K562 (cell line): ENCODE results near the gene HOXB6. TPM values are rescaled to one million over a fixed set of nuclear protein-coding genes. Genes with fewer than 3 reads are reported as not detected.

Experiments used
- ATF7 ChIP-seq: fragments of 450-650 bp; IDR thresholded peaks from 2 replicates; pipeline ENCODE4 v1.7.1; 2014; ENCODE audit warnings: mild to moderate bottlenecking, moderate library complexity
- BCLAF1 ChIP-seq, 2 experiments: fragments of 450-650 bp in 1 of 2; IDR thresholded peaks; 2 replicates each; pipeline ENCODE4 v1.6.1; 2011 to 2017; ENCODE audit warnings: low read depth in 2 of 2, antibody characterized with exemption in 1 of 2, borderline replicate concordance in 1 of 2, low read length in 1 of 2, mild to moderate bottlenecking in 1 of 2, mixed read lengths in 1 of 2; ENCODE audit not compliant: control insufficient read depth in 1 of 2
- E2F8 ChIP-seq: fragments of 450-650 bp; IDR thresholded peaks from 2 replicates; pipeline ENCODE4 v1.7.1; 2018; ENCODE audit warnings: mild to moderate bottlenecking, low read depth; ENCODE audit not compliant: partially characterized antibody
- ESRRB ChIP-seq: fragments of 250-450 bp; sonication (Bioruptor Pico); IDR thresholded peaks from 2 replicates; pipeline ENCODE4 v1.5.0; 2020; ENCODE audit warnings: mild to moderate bottlenecking, moderate library complexity, borderline replicate concordance
- ETV1 ChIP-seq: fragments of 450-650 bp; conservative IDR thresholded peaks from 2 replicates; pipeline ENCODE4 v1.6.1; 2016; ENCODE audit warnings: missing genetic modification characterization, control low read depth, low read depth, missing compliant biosample characterization
- FOXP4 ChIP-seq: sonication (generic); formaldehyde crosslinking; IDR thresholded peaks from 2 replicates; pipeline ENCODE4 v1.8.0; 2022; ENCODE audit warnings: mild to moderate bottlenecking, missing genetic modification reagents, borderline replicate concordance
- IRF9 ChIP-seq: fragments of 450-650 bp; IDR thresholded peaks from 2 replicates; pipeline ENCODE4 v1.6.1; 2016; ENCODE audit warnings: missing biosample characterization, missing genetic modification characterization
- KDM5B ChIP-seq: fragments of 200-600 bp; sonication (generic); IDR thresholded peaks from 2 replicates; pipeline ENCODE4 v1.6.1; 2012; ENCODE audit warnings: low read depth, mild to moderate bottlenecking, moderate library complexity, low read length, control low read depth, inconsistent platforms; ENCODE audit not compliant: insufficient replicate concordance
- MEF2A ChIP-seq: IDR thresholded peaks from 2 replicates; pipeline ENCODE4 v1.6.1; 2011; ENCODE audit warnings: low read depth, mild to moderate bottlenecking, low read length, moderate library complexity; ENCODE audit not compliant: control insufficient read depth
- PKNOX1 ChIP-seq: fragments of 450-650 bp; IDR thresholded peaks from 2 replicates; pipeline ENCODE4 v1.6.1; 2016
- PTTG1 ChIP-seq: fragments of 450-650 bp; IDR thresholded peaks from 2 replicates; pipeline ENCODE4 v1.6.1; 2016; ENCODE audit warnings: low read depth, mild to moderate bottlenecking, missing genetic modification characterization, missing compliant biosample characterization
- TCF7L2 ChIP-seq: fragments of 150-350 bp; IDR thresholded peaks from 2 replicates; pipeline ENCODE4 v1.6.1; 2016; ENCODE audit warnings: low read depth, mild to moderate bottlenecking, low read length, moderate library complexity
- ZBTB7A ChIP-seq: IDR thresholded peaks from 2 replicates; pipeline ENCODE4 v1.6.1; 2011; ENCODE audit warnings: low read depth, mild to moderate bottlenecking, low read length, moderate library complexity, borderline replicate concordance; ENCODE audit not compliant: control insufficient read depth
- ZEB2 ChIP-seq: fragments of 450-650 bp; IDR thresholded peaks from 2 replicates; pipeline ENCODE4 v1.6.1; 2016
- ZNF444 ChIP-seq: fragments of 250-450 bp; sonication (Bioruptor Pico); IDR thresholded peaks from 2 replicates; pipeline ENCODE4 v1.4.0; 2020; ENCODE audit warnings: mild to moderate bottlenecking, moderate library complexity
- polyA plus RNA-seq, 8 experiments: library from polyadenylated mRNA; depleted of rRNA in 4 of 8; stranded (reverse) in 5 of 8; unstranded in 3 of 8; fragments of >200 nt; fragmentation: Nextera tagmentation in 2 of 8; fragmentation: Illumina TruSeq in 1 of 8; extraction: Ambion mirVana in 2 of 8; extraction: Trizol in 1 of 8; gene quantifications; 2 replicates each; pipeline versions ENCODE4 v1.2.1 to v1.2.3, GENCODE V29; 2011 to 2014; ENCODE audit warnings: inconsistent platforms in 1 of 8, missing spikeins in 1 of 8
- total RNA-seq, 7 experiments: library from RNA; depleted of rRNA in 6 of 7; stranded (reverse); fragments of >200 nt in 6 of 7; fragmentation: Illumina TruSeq in 2 of 7; extraction: Trizol in 2 of 7; gene quantifications; 2 replicates each; pipeline versions ENCODE4 v1.2.1 to v1.2.3, GENCODE V29; 2011 to 2021; ENCODE audit warnings: low replicate concordance in 1 of 7

HOXB6 gene
- total and polyA plus RNA-seq, 9 of the 15 experiments (the other 6 are each of a cell fraction or from before 2014, with no cell fraction given): 1.2 to 14.8 (median 4.9) TPM

- no peak for TF ChIP-seq FOXP4 (CRISPR knock-in tag)
- no peak for TF ChIP-seq IRF9 (tag)
- peak; percentile 5 for TF ChIP-seq KDM5B
- TF ChIP-seq ZEB2: no peak
- no peak; the same call in 1 of the 2 replicates for TF ChIP-seq ZBTB7A
- no peak for TF ChIP-seq PTTG1 (tag)
- TF ChIP-seq TCF7L2: no peak
- TF ChIP-seq PKNOX1: 0 out of 2 replicates have a peak, but pooled peaks have one; percentile 13
- TF ChIP-seq ATF7: no peak
- TF ChIP-seq ETV1 (tag): peak; percentile 3; the same call in 1 of the 2 replicates
- TF ChIP-seq E2F8: no peak
- TF ChIP-seq MEF2A: no peak
- no peak for TF ChIP-seq BCLAF1 (IDR thresholded peaks at IDR 0.05; ENCODE audit: borderline replicate concordance in 1 of 2, control insufficient read depth in 1 of 2, low read depth in 2 of 2, low read length in 1 of 2)
- no peak for TF ChIP-seq ZNF444
- TF ChIP-seq ESRRB (CRISPR knock-in tag): no peak
These were observed 56.1 kb downstream of the HOXB6 start (continued) for GRCh38 chr17:48548523-48549280.
